CD4-positive, alpha-beta T cell treated with Interleukin-15 for 4 hours (primary cell): ENCODE measurements around the gene AOPEP.

Source experiments
- DNase-seq: peaks from one replicate; pipeline ENCODE4 v3.0.0-alpha.2; 2020; ENCODE audit warnings: low spot score

The AOPEP gene

GRCh38 chr9:95098391-95098921, 372.0 kb downstream of the AOPEP start:
- no peak for DNase-seq

DNA sequence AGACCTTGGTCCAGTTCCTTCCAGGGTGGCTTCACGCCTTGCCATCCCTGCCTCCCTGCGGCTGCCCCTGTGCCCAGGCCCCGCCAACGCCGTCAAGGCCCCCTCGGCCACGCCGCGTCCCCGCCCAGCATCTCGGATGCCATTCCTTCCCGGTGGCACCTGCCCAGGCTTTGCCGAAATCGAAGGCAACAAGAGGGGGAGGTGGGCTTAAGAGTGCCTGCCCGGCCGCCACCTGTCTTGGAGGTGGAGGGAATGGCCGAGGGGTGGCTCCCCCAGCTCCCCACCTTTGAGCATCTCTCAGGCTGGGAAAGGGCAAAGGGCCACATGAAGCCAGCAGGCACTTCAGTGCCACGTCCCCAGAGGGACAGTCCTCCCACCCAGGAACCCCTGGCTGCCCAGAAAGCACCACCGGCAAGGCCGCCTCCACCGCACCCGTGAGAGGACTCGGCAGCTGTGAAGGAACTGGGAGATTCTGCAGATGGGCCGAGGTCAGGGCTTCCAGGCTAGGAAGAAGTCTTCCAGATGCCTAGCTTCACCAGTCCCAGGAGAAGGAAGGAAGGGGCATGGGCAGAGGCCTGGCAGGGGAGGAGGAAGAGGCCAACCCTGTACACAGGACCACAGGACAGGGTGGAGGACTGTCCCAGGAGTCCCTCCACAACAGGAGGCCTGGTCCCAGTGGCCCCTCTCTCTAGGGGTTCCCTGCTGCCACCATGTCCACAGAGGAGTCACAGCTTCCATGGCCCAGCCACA, 373.0 kb downstream of the AOPEP start:
- no peak for DNase-seq

DNA sequence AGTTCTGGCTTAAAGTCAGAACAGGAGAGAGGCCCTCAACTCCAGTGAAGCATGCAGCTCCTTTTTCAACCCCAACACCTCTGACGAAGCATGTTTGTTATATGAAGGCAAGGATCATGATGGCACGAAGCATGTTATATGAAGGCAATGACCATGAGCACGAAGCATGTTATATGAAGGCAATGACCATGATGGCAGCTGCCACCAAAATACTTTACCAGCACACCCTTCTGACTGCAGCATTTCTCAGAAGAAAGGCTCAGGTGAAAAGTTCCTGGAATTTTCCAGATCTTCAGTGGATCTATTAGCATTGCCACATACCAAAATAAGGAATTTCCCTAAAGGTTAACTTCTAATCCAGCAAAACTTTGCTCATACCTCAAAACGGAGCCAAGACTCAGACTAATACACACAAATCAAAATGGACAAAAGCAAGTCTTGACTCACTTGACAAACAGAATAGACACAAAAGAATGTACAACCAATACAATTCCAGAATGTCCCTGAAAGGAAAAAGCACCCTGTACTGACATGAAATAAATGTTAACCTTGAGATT, 373.6 kb downstream of the AOPEP start:
- no peak for DNase-seq

DNA sequence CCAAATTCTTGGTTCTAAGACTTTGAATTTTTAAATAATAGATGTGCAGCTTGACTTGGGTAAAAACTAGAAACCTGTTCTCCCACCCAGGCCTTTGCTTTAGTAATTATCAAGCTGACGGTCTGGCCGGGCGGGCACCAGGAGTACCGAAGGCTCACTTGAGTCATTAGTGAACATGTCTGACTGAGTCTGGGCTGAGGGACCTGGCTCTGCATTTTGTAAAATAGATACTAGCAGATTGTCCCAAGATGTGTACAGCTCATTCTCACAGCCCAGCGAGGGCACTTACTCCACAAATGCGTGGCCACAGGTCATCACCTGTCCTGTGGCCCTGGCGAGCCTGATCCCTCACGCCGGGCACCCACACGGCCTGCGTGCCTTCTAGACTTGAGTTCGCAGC, 374.8 kb downstream of the AOPEP start:
- DNase-seq = no peak

DNA sequence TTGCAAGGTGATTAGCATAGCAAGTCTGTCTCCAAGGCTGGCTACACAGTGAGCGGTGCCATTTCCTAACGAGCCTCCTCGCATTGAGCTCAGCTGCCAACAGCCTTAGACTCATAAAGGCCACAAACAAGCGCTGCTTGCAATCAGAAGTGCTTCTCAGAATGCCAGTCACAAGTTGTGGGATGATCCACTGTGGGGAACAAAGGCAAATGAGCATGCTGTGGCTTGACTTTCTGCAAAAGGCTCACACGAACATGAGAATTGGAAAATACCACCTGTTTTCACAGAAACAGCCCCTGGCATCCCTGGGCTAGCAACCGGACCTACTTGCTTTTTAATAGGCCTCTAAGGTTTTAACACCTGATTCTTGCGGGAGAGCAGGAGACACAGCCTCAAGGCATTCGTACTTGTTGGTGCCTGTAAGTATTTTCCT, 375.5 kb downstream of the AOPEP start:
- DNase-seq = no peak

GRCh38 chr9:95102572-95102971, 376.1 kb downstream of the AOPEP start:
- no peak for DNase-seq

DNA sequence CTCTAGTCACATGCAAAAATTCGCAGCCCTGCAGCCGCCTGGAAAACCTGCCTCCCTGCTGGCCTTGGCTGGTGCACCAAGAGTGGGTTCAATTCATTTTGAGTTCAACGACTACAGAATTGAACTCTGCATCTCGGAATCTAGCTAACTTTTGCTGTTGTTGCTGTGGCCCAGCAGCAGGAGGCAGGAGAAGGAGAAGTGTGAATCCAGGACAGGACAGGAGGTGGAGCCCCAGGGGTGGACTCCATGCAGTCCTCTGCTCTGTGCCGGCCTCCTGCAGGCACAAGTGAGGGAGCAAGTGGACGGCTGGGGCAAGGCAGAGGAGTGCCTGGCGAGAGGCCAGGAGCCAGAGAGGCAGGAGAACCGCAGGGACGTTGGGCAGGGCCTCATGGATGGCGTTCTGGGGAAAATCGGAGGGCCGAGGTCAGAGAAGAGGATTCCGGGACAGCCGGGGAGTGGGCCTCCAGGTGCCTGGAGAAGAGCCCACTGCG, 376.8 kb downstream of the AOPEP start:
- DNase-seq = no peak

DNA sequence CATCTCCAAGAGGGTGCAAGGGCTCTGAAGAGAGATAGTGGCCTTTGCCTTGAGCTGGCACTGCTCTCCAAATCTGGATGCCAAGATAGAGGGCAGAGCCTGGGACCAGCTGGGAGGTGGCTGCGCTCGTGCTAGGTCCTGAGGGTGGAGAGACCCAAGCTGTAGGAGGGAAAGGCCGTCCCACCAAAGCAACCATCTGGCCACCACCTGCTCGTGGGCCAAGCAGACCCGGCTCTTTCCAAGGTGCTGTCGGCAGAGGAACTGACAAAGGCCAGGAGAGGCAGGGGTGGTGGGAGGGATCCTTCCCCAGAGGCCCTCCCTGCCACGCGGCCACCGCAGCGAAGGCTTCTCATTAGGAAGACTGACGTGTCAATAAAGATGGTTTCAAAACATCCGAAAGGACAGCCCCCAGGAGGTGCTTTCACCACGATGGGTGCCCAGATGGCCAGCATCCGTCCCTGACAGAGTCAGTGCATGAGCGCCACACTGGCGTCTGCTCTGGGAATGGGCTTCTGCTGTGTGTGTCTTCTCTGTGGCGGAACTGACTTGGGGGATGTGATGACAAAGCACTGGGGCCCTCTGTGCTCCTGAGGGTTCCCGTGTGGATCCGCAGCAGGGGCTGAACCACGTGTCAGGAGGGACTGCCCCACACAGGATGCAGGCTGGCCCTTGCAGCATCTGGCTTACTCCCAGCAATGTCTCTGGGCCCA, 377.5 kb downstream of the AOPEP start:
- no peak for DNase-seq

DNA sequence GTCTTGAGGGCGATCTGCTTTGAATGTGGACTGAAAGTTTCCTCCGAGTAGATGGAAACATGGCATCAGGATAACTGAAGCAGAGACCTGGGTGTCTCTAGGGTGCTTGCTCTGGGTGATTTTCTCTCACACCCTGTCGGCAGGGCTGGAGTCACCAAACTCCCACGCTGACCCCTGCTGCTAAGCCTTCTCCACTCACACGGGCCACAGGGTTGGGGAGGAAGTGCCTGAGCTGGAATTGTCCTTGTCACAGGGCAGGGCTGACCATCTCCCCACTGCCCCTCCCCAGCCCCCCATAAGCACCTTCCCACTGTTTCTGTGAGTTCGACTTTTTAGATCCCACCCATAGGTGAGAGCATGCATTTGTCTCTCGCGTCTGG, 378.1 kb downstream of the AOPEP start:
- DNase-seq = no peak

DNA sequence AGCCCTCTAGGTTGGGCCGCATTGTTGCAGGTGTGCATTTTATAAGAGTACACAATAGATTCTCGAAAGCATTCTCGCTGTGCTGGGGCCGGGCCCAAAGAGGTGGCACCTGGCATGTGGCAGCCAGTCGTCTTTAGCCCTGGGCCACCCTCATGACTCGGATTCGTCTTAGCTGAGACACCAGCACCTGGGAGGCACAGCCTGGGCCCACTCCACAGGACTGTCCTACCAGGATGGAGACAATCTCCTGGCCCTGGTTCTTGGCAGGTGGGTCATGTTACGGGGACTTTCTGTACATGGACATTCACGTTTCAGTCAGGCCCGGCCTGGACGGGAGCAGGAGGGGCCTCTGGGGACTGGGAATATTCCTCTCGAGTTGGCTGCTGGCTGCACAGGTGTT, 378.5 kb downstream of the AOPEP start:
- DNase-seq = no peak

DNA sequence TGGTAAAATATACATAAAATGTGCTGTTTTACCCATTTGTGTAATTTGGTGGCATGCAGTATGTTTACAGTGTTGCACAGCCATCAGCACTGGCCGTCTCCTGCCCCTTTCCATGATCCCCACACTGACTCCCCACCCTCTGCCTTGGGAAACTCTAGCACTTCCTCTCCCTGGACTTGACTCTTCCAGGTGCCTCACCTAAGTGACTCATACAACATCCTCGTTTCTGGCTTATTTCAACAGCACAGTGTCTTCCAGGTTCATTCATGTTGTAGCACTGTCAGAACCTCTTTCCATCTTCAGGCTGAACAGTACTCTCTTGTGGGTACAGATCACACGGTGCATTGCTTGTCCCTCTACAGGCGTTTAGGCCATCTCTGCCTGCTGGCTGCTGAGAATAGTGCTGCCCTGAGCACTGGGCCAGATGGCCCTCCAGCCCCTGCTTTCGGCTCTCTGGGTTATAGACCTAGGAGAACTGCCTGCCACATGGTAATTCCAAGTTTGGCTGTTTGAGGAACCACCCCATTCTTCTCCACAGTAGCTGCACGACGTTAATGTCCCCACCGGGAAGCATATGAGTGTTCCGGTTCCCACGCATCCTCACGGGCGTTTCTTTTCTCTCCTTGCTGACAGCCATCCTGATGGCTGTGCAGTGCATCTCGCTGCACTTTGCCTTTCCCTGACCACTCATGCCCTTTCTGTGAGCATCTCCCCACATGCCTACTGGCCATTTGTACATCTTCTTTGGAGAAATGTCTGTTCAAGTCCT, 379.2 kb downstream of the AOPEP start:
- no peak for DNase-seq

DNA sequence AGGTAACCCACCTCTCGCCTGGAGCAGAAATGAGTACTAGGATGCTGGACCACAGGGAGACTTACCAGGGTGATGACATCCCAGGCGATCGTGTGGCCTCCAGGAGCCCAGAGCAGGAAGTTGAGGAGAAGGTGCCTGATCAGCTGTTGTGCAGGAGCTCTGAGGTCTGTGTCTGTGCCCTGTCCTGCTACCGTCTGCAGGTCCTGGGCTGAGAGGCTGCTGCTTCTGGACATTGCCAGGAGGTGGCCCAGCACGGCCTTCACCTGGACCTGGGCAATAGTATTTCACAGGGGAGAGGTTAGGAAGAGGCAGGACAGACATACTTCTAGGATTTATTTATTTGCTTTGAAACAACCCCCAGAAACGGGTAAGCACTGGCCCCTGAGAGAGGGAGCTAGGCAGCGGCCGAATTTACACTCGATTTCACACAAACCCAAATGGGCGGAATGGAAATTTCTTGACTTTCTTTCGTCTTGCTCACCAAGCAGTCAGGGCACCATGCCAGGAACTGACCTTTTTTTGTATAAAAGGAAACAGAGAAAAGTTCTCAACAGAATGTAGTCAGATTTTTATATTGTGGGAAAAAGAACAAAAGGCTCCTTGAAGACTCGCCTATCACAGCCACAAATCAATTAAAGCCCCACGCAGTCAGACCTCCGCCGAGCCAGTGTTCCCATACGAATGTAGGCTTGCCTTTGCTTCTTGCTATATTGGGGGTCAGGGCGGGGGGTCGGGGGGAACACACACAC, 380.7 kb downstream of the AOPEP start:
- no peak for DNase-seq

GRCh38 chr9:95107976-95108375, 381.5 kb downstream of the AOPEP start:
- no peak for DNase-seq

- DNase-seq = no peak
These were observed 382.3 kb downstream of the AOPEP start for GRCh38 chr9:95108777-95109176.

GRCh38 chr9:95109456-95109855, 383.0 kb downstream of the AOPEP start:
- no peak for DNase-seq

GRCh38 chr9:95110921-95111525, 384.5 kb downstream of the AOPEP start:
- no peak for DNase-seq

DNA sequence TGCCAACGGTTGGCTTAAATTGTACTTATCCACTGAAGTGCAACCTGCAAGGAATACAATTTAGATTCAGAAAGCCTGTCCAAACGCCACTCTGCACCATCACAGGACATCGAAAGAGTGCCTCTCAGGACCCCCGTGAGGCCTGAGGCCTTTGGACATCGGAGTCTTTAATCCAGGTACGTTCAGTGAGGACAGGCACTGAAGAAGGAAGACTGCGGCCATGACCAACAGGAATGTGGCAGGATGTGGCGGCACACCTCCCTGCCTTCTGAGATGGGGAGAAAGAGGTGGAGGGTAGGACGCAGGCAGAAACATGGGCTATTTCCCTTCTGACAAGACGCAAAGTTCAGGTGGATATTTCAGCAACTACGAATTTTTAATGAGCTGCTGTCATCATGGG, 385.2 kb downstream of the AOPEP start:
- no peak for DNase-seq

- no peak for DNase-seq
These were observed 386.2 kb downstream of the AOPEP start for GRCh38 chr9:95112436-95113280.

DNA sequence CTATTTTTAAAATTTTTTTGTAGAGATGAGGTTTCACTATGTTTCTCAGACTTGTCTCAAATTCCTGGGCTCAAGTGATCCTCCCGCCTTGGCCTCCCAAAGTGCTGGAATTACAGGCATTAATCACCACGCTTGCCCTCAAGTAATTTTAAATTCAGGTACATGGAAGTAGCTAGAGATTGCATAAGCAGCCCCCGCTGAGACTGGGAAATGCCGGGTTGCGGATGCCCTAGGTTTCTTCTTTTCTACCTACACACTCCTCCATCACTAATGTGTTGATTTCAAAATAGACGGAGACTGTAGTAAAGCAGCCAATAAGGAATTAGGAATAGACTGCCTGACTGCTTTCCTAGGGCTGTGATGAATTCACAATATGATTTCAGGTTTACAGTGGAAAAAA, 388.6 kb downstream of the AOPEP start:
- no peak for DNase-seq
